Spleen (tissue), 7 donors: ENCODE measurements around the gene ARHGEF25.

Experiments used
- POLR2A ChIP-seq, 3 donors: fragments of 450-650 bp; IDR thresholded peaks; one replicate each; pipeline ENCODE4 v1.5.1; 2017; ENCODE audit warnings: antibody characterized with exemption in 3 of 3, mild to moderate bottlenecking in 1 of 3
- POLR2AphosphoS5 ChIP-seq, 3 donors: sonication (generic); formaldehyde crosslinking; IDR thresholded peaks; one replicate each; pipeline ENCODE4 v1.5.1; 2017; ENCODE audit warnings: antibody characterized with exemption in 3 of 3
- TF ChIP-seq, protein P1 (sequence below), 11 experiments: fragments of 200-600 bp in 7 of 11; fragments of 450-650 bp in 4 of 11; sonication (generic) in 4 of 11; IDR thresholded peaks in 8 of 11; conservative IDR thresholded peaks in 3 of 11; 1 replicate in 7 of 11; 2 replicates in 4 of 11; pipeline versions ENCODE4 v1.4.0 to v1.8.0; 2016 to 2021; ENCODE audit warnings: antibody characterized with exemption in 11 of 11, inconsistent platforms in 4 of 11, mild to moderate bottlenecking in 1 of 11
- donor health status: DM: no; HTN: no; CAD: no; lungs with moderate emphysema.
- donor health status: DM: no; HTN: no; CAD: no.
- donor health status: DM: no; HTN: no; CAD: no.

DNA sequence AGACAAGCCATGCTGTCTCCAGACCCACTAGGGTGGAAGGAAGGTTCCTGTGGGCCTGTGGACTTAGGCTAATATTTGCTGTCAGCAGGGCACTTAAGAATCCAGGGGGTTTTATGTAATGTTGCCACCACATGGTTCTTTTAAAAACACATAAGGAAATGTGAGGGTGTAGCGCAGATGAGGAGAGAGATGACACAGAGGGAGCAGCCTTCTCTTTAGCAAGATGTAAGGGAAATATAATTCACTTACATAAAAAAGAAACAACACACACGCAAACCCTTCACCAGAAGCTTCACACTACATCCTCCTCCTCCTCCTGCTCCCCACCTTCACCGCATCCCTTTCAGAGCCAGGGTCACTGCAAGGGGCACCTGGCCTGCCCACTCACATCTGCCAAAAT lies 25.1 kb upstream of the ARHGEF25 start:
- TF ChIP-seq, protein P1, sequence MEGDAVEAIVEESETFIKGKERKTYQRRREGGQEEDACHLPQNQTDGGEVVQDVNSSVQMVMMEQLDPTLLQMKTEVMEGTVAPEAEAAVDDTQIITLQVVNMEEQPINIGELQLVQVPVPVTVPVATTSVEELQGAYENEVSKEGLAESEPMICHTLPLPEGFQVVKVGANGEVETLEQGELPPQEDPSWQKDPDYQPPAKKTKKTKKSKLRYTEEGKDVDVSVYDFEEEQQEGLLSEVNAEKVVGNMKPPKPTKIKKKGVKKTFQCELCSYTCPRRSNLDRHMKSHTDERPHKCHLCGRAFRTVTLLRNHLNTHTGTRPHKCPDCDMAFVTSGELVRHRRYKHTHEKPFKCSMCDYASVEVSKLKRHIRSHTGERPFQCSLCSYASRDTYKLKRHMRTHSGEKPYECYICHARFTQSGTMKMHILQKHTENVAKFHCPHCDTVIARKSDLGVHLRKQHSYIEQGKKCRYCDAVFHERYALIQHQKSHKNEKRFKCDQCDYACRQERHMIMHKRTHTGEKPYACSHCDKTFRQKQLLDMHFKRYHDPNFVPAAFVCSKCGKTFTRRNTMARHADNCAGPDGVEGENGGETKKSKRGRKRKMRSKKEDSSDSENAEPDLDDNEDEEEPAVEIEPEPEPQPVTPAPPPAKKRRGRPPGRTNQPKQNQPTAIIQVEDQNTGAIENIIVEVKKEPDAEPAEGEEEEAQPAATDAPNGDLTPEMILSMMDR (IDR thresholded peaks at IDR 0.05 in 8 of 11, conservative IDR thresholded peaks at IDR 0.05 in 3 of 11) = no peak
- TF ChIP-seq POLR2A (IDR thresholded peaks at IDR 0.05) = no peak
- no peak for TF ChIP-seq POLR2AphosphoS5 (IDR thresholded peaks at IDR 0.05)
